HCT116 (cell line): ENCODE measurements around the gene ITIH5. TPM values are rescaled to one million over a fixed set of nuclear protein-coding genes. Genes with fewer than 3 reads are reported as not detected.

Experiments used
- ATAC-seq: fragments of 200-7000 bp; cut with Tn5 transposase; 2 replicates; pipeline ENCODE4 v1.9.1; 2020; ENCODE audit warnings: mild to moderate bottlenecking, moderate library complexity
- BruUV-seq: library from RNA; stranded (reverse); fragments of 400-500 nt; replicated peaks from 2 replicates; lab custom pipeline; 2021; lab: Mats Ljungman, UMichigan
- CTCF ChIA-PET: fragments of 300-600 bp; sonication (Branson Sonifier 250); formaldehyde crosslinking; loops from one replicate; lab custom pipeline; 2021; ENCODE audit warnings: antibody characterized with exemption; lab: Charles Lee
- POLR2A ChIA-PET: fragments of 300-600, 350-600 bp; sonication (Branson Sonifier 250); formaldehyde crosslinking; loops from one replicate; lab custom pipeline; 2021; ENCODE audit warnings: antibody characterized with exemption; lab: Charles Lee
- RAD21 ChIA-PET, 2 experiments: fragments of 300-600 bp; sonication (Branson Sonifier 250); formaldehyde crosslinking; loops; one replicate each; lab custom pipeline; 2023; ENCODE audit warnings: low total read pairs in 2 of 2; ENCODE audit not compliant: uncharacterized antibody in 2 of 2, unreplicated experiment in 2 of 2, low non-redundant PET in 1 of 2; lab: Charles Lee
- DNase-seq: peaks from one replicate; pipeline ENCODE4 v3.0.0-alpha.2; 2010; ENCODE audit warnings: low read depth, low spot score
- H2AFZ ChIP-seq: fragments of 200-600 bp; shearing (Covaris generic), sonication (generic); 2 replicates; pipeline ENCODE4 v1.6.1; 2017; ENCODE audit warnings: low read depth, mixed run types, mixed read lengths, antibody characterized with exemption, low read length; ENCODE audit not compliant: poor library complexity, severe bottlenecking
- H3K27ac ChIP-seq: 2 replicates; pipeline ENCODE4 v1.5.1; 2012; ENCODE audit warnings: low read depth, low read length
- H3K27me3 ChIP-seq: fragments of 200-600 bp; sonication (generic); 2 replicates; pipeline ENCODE4 v1.6.1; 2016; ENCODE audit warnings: mixed run types, low read length, mixed read lengths; ENCODE audit not compliant: insufficient read depth
- H3K36me3 ChIP-seq, 2 experiments: fragments of 200-500 bp in 1 of 2; fragments of 200-600 bp in 1 of 2; sonication (Bioruptor generic) in 1 of 2; sonication (generic) in 1 of 2; 2 replicates each; pipeline versions ENCODE4 v1.5.1 to v1.6.1; 2014 to 2016; ENCODE audit warnings: low read length in 2 of 2, inconsistent platforms in 1 of 2, mixed read lengths in 1 of 2, mixed run types in 1 of 2; ENCODE audit not compliant: insufficient read depth in 2 of 2, control insufficient read depth in 1 of 2
- H3K4me1 ChIP-seq, 2 experiments: fragments of 200-600 bp in 1 of 2; sonication (generic) in 1 of 2; 2 replicates each; pipeline versions ENCODE4 v1.5.1 to v1.6.1; 2012 to 2017; ENCODE audit warnings: low read length in 2 of 2, inconsistent platforms in 1 of 2, mild to moderate bottlenecking in 1 of 2, mixed read lengths in 1 of 2, mixed run types in 1 of 2, moderate library complexity in 1 of 2; ENCODE audit not compliant: insufficient read depth in 2 of 2, control insufficient read depth in 1 of 2
- H3K4me2 ChIP-seq: fragments of 200-600 bp; sonication (generic); 2 replicates; pipeline ENCODE4 v1.6.1; 2017; ENCODE audit warnings: mixed run types, low read length, mixed read lengths
- H3K4me3 ChIP-seq, 2 experiments: fragments of 200-600 bp in 1 of 2; sonication (generic) in 1 of 2; replicated peaks in 1 of 2; 2 replicates each; pipeline ENCODE4 v1.5.1; 2011 to 2016; ENCODE audit warnings: low read length in 2 of 2, control low read depth in 1 of 2, low read depth in 1 of 2, mild to moderate bottlenecking in 1 of 2, mixed read lengths in 1 of 2, mixed run types in 1 of 2
- H3K79me2 ChIP-seq: fragments of 200-600 bp; sonication (generic); 2 replicates; pipeline ENCODE4 v1.6.1; 2017; ENCODE audit warnings: mild to moderate bottlenecking, mixed run types, low read length, moderate library complexity, mixed read lengths; ENCODE audit not compliant: insufficient read depth
- H3K9ac ChIP-seq: fragments of 200-600 bp; sonication (generic); 2 replicates; pipeline ENCODE4 v1.6.1; 2016; ENCODE audit warnings: low read length, mixed read lengths
- H3K9me2 ChIP-seq: fragments of 200-600 bp; sonication (generic), shearing (Covaris generic); 2 replicates; pipeline ENCODE4 v1.6.1; 2017; ENCODE audit warnings: mixed run types, mild to moderate bottlenecking, moderate library complexity; ENCODE audit not compliant: insufficient read depth
- H3K9me3 ChIP-seq, 2 experiments: fragments of 200-500 bp in 1 of 2; fragments of 200-600 bp in 1 of 2; sonication (Bioruptor generic) in 1 of 2; sonication (generic) in 1 of 2; 2 replicates each; pipeline ENCODE4 v1.6.1; 2014 to 2017; ENCODE audit warnings: low read length in 2 of 2, mixed read lengths in 2 of 2, inconsistent platforms in 1 of 2, low read depth in 1 of 2, mild to moderate bottlenecking in 1 of 2, mixed run types in 1 of 2, moderate library complexity in 1 of 2; ENCODE audit not compliant: control insufficient read depth in 1 of 2, insufficient read depth in 1 of 2
- H4K20me1 ChIP-seq: fragments of 200-600 bp; sonication (generic), shearing (Covaris generic); 2 replicates; pipeline ENCODE4 v1.6.1; 2017; ENCODE audit warnings: mixed run types, mild to moderate bottlenecking, moderate library complexity; ENCODE audit not compliant: insufficient read depth
- CBX3 ChIP-seq: IDR thresholded peaks from 2 replicates; pipeline ENCODE4 v1.6.1; 2012; ENCODE audit warnings: low read depth
- CEBPB ChIP-seq: IDR thresholded peaks from 2 replicates; pipeline ENCODE4 v1.6.1; 2012; ENCODE audit warnings: low read depth
- EGR1 ChIP-seq: IDR thresholded peaks from 2 replicates; pipeline ENCODE4 v1.6.1; 2012; ENCODE audit warnings: low read depth
- EZH2 ChIP-seq: fragments of 200-600 bp; sonication (generic); IDR thresholded peaks from 2 replicates; pipeline ENCODE4 v1.6.1; 2017; ENCODE audit warnings: antibody characterized with exemption, mixed run types
- EZH2phosphoT487 ChIP-seq: fragments of 200-600 bp; IDR thresholded peaks from 2 replicates; pipeline ENCODE4 v1.6.1; 2018; ENCODE audit warnings: antibody characterized with exemption, borderline replicate concordance
- FOSL1 ChIP-seq: IDR thresholded peaks from 2 replicates; pipeline ENCODE4 v1.6.1; 2012; ENCODE audit warnings: low read depth
- JUND ChIP-seq: IDR thresholded peaks from 2 replicates; pipeline ENCODE4 v1.6.1; 2012
- RAD21 ChIP-seq: IDR thresholded peaks from 2 replicates; pipeline ENCODE4 v1.6.1; 2012; ENCODE audit warnings: low read depth, mild to moderate bottlenecking
- SIN3A ChIP-seq: IDR thresholded peaks from 2 replicates; pipeline ENCODE4 v1.6.1; 2012; ENCODE audit warnings: low read depth
- SRF ChIP-seq: IDR thresholded peaks from 2 replicates; pipeline ENCODE4 v1.6.1; 2012; ENCODE audit warnings: low read depth
- ZFX ChIP-seq: fragments of 450-650 bp; IDR thresholded peaks from 2 replicates; pipeline ENCODE4 v1.6.1; 2017
- ZNF274 ChIP-seq: fragments of 200-500 bp; sonication (Bioruptor generic); IDR thresholded peaks from 2 replicates; pipeline ENCODE4 v1.6.1; 2014; ENCODE audit warnings: mild to moderate bottlenecking, low read depth, low read length, inconsistent platforms
- intact Hi-C: fragments of 100-400 bp; cut with micrococcal nuclease; formaldehyde crosslinking; loops from 2 replicates; pipeline ENCODE4 v1.10.0; 2022
- total RNA-seq: library from RNA; stranded (reverse); gene quantifications from one replicate; pipeline ENCODE4 v1.2.1, GENCODE V29; 2021; ENCODE audit not compliant: unreplicated experiment
- TF ChIP-seq, protein P1 (sequence below): IDR thresholded peaks from 2 replicates; pipeline ENCODE4 v1.6.1; 2011; ENCODE audit warnings: mild to moderate bottlenecking, low read length, moderate library complexity; ENCODE audit not compliant: insufficient replicate concordance; ENCODE audit errors: extremely low read depth
- TF ChIP-seq, protein P2 (sequence below): IDR thresholded peaks from 2 replicates; pipeline ENCODE4 v1.6.1; 2012
- TF ChIP-seq, protein P3 (sequence below), 3 experiments: fragments of 200-600 bp in 1 of 3; sonication (generic) in 1 of 3; IDR thresholded peaks in 2 of 3; conservative IDR thresholded peaks in 1 of 3; 2 replicates each; pipeline ENCODE4 v1.5.1; 2012 to 2017; ENCODE audit warnings: low read depth in 2 of 3, low read length in 2 of 3, antibody characterized with exemption in 1 of 3, borderline replicate concordance in 1 of 3, control low read depth in 1 of 3, mild to moderate bottlenecking in 1 of 3, mixed read lengths in 1 of 3, mixed run types in 1 of 3, moderate library complexity in 1 of 3; ENCODE audit not compliant: insufficient read depth in 1 of 3
- TF ChIP-seq, protein P4 (sequence below): IDR thresholded peaks from 2 replicates; pipeline ENCODE4 v1.6.1; 2012; ENCODE audit warnings: low read depth

The ITIH5 gene
- total RNA-seq, 1 experiment from 2014 or later, result not detected

DNA sequence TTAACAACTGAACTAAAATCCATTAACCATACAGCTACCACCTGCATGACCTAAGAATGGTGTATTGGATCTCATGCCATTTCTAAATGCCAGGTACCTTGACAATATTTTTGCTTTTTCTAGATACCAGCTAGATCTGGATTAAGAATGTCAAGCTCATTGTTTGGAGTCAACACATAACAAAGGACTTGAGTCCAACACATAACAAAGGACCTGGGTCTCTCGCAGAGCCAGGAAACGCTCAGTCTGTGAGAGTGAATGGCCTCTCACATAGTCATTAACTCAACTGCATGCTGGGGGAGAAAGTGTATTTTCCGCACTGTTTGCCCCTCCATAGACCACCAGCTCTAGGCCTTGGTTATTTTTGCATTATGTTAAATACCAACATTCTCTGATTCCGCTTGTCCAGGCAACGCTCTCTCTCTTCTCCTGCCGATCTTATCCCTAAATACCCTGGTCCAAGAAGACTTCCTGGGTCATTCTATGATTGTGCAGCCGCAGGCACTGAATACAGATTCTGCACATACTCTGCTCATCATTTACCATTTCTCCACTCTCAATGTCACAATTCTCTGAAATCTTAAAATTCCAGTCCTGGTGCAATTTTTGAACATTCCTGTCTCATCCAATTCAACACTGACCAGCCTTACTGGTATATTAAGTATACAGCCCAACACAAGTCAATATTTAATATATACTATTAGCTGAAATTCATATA is 31.2 kb downstream of the ITIH5 start:
- intact Hi-C loops, result no loop called here
- Histone ChIP-seq H3K27ac (no peak overlapping the region), H3K79me2 (no peaks in the 10 kb centered on the region), H3K9me2 (no peaks in the 10 kb centered on the region), H3K27me3 (no peaks in the 10 kb centered on the region), H3K36me3 (no peaks in the 10 kb centered on the region), H4K20me1 (no peaks in the 10 kb centered on the region), H3K4me1 (no peaks in the 10 kb centered on the region), H3K9ac (no peak overlapping the region), H2AFZ (no peak overlapping the region), H3K9me3 (no peaks in the 10 kb centered on the region; a peak in 1 of 4 replicates), H3K4me3 (no peak overlapping the region), H3K4me2 (no peak overlapping the region)
- no TSS peak for BruUV-seq
- no peak for DNase-seq
- ATAC-seq, result no peak
- TF ChIP-seq EZH2phosphoT487 (no peak), RAD21 (no peak), SRF (no peak), EZH2 (no peak), CEBPB (no peak), SIN3A (no peak), CBX3 (no peak), JUND (no peak), ZFX (no peak), EGR1 (no peak), ZNF274 (no peak), FOSL1 (no peak)
- TF ChIP-seq, protein P1, sequence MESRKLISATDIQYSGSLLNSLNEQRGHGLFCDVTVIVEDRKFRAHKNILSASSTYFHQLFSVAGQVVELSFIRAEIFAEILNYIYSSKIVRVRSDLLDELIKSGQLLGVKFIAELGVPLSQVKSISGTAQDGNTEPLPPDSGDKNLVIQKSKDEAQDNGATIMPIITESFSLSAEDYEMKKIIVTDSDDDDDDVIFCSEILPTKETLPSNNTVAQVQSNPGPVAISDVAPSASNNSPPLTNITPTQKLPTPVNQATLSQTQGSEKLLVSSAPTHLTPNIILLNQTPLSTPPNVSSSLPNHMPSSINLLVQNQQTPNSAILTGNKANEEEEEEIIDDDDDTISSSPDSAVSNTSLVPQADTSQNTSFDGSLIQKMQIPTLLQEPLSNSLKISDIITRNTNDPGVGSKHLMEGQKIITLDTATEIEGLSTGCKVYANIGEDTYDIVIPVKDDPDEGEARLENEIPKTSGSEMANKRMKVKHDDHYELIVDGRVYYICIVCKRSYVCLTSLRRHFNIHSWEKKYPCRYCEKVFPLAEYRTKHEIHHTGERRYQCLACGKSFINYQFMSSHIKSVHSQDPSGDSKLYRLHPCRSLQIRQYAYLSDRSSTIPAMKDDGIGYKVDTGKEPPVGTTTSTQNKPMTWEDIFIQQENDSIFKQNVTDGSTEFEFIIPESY, result no peak
- TF ChIP-seq, protein P2, sequence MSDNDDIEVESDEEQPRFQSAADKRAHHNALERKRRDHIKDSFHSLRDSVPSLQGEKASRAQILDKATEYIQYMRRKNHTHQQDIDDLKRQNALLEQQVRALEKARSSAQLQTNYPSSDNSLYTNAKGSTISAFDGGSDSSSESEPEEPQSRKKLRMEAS, result no peak
- TF ChIP-seq, protein P3, sequence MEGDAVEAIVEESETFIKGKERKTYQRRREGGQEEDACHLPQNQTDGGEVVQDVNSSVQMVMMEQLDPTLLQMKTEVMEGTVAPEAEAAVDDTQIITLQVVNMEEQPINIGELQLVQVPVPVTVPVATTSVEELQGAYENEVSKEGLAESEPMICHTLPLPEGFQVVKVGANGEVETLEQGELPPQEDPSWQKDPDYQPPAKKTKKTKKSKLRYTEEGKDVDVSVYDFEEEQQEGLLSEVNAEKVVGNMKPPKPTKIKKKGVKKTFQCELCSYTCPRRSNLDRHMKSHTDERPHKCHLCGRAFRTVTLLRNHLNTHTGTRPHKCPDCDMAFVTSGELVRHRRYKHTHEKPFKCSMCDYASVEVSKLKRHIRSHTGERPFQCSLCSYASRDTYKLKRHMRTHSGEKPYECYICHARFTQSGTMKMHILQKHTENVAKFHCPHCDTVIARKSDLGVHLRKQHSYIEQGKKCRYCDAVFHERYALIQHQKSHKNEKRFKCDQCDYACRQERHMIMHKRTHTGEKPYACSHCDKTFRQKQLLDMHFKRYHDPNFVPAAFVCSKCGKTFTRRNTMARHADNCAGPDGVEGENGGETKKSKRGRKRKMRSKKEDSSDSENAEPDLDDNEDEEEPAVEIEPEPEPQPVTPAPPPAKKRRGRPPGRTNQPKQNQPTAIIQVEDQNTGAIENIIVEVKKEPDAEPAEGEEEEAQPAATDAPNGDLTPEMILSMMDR (IDR thresholded peaks at IDR 0.05 in 2 of 3, conservative IDR thresholded peaks at IDR 0.05 in 1 of 3; ENCODE audit: borderline replicate concordance in 1 of 3, insufficient read depth in 1 of 3, low read depth in 2 of 3, low read length in 2 of 3), result no peak
- TF ChIP-seq, protein P4, sequence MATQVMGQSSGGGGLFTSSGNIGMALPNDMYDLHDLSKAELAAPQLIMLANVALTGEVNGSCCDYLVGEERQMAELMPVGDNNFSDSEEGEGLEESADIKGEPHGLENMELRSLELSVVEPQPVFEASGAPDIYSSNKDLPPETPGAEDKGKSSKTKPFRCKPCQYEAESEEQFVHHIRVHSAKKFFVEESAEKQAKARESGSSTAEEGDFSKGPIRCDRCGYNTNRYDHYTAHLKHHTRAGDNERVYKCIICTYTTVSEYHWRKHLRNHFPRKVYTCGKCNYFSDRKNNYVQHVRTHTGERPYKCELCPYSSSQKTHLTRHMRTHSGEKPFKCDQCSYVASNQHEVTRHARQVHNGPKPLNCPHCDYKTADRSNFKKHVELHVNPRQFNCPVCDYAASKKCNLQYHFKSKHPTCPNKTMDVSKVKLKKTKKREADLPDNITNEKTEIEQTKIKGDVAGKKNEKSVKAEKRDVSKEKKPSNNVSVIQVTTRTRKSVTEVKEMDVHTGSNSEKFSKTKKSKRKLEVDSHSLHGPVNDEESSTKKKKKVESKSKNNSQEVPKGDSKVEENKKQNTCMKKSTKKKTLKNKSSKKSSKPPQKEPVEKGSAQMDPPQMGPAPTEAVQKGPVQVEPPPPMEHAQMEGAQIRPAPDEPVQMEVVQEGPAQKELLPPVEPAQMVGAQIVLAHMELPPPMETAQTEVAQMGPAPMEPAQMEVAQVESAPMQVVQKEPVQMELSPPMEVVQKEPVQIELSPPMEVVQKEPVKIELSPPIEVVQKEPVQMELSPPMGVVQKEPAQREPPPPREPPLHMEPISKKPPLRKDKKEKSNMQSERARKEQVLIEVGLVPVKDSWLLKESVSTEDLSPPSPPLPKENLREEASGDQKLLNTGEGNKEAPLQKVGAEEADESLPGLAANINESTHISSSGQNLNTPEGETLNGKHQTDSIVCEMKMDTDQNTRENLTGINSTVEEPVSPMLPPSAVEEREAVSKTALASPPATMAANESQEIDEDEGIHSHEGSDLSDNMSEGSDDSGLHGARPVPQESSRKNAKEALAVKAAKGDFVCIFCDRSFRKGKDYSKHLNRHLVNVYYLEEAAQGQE, result no peak
- POLR2A ChIA-PET, result no interaction called here
- RAD21 ChIA-PET, result no interaction called here
- CTCF ChIA-PET, result no interaction called here
